ENCODE measurements around the gene ZNF493.

The ZNF493 gene

DNA sequence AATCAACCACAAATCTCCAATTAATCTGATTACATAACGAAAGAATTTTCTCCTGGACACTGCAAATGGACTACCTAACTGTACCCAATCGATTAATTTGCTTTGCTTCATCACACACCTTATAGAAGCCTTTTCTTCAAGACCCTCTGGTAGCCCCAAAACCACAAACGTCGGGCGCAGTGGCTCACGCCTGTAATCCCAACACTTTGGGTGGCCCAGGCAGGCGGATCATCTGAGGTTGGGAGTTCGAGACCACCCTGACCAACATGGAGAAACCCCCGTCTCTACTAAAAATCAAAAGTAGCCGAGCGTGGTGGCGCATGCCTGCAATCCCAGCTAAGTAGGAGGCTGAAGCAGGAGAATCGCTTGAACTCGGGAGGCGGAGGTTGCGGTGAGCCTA is 65.6 kb downstream of the ZNF493 start:
- DNase-seq (ENCODE audit: low spot score) (no peak), FAIRE-seq (no peak)

DNA sequence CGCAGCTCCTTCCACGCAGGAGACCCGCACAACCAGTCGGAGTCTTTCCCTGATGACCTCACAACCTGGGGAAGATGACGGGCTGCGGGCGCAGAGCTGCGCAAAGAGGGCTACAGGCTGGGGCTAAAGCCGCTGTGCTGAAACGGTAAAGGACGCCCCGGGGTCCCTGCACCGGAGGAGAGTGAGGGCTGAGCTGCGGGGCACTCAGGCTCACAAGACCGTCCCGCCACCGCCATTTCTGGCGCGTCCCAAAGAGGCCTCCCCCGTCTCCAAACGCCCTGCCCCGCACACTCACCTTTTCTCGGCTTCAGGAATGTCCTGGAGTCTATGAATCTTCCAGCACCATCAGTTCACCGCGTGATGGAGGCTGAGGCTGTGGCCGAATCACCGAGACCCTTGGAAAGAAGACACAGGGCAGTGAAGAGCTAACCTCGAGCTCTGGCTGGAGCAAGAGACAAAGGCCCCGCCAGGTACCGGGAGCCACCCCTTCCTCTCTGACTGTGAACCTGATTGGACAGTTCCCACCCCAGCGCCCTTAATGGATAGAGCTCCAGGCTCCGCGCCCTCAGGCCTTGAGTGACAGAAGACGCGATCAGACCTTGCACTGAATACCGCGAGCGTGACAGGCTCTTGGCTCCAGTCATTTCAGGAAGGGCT is 66.6 kb downstream of the ZNF493 start:
- DNase-seq (ENCODE audit: low spot score): no peak
- FAIRE-seq: no peak

DNA sequence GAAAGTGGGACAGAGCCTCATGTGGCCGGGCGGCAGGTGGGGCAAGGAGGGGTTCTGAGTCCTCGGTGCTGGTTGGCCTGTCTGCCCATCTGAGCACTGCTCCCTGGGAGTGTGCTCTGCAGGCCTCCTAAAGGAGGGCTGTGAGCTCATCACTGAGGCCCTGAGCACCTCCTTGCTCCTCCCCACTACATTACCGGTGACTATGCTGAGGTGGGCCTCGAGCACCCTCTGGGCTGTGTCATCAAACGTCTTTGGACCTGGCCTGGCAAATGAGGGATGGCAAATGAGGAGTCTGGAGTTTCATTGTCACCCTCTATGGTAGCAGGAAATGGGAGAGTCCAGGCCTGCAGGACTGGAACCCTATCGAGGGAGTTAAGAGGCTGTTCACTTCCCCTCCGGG is 69.7 kb downstream of the ZNF493 start:
- no peak for DNase-seq (ENCODE audit: low spot score)
- no peak for FAIRE-seq

DNA sequence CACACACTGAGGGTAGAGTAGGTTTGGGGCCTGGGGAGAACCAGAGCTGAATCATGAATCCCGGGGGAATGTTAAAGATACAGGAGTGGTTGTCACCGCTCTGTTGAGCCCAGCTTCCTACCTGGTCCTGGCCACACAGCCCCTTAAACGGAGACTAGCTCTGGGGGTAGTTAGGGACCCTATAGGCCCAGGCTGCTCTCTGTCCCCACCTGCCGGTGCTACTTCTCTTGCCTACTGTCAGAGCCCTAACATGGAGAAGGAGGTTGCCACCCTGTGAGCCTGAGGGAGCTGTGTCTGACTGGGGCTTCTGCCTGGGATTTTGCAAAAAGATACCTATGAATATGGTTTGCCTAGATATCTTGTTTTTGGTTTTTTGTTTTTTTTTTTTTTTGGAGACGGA is 71.9 kb downstream of the ZNF493 start:
- no peak for FAIRE-seq

DNA sequence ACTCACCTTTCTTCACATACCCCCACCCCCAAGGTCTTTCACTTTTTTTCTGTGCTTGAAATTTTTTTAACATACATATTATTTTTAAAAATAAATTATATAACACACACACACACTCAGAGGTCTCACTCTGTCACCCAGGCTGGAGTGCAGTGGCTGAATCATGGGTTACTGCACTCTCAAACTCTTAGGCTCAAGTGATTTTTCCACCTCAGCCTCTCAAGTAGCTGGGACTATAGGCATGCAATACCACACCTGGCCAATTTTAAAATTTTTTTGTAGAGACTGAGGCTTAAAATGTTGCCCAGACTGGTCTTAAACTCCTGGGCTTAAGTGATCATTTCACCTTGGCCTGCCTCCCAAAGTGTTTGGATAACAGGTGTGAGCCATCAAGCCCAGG is 75.6 kb downstream of the ZNF493 start:
- FAIRE-seq: no peak
- DNase-seq (ENCODE audit: low spot score): no peak

More for the DNA sequence above, 71.9 kb downstream of the ZNF493 start:
- no peak for DNase-seq (ENCODE audit: low spot score)

DNA sequence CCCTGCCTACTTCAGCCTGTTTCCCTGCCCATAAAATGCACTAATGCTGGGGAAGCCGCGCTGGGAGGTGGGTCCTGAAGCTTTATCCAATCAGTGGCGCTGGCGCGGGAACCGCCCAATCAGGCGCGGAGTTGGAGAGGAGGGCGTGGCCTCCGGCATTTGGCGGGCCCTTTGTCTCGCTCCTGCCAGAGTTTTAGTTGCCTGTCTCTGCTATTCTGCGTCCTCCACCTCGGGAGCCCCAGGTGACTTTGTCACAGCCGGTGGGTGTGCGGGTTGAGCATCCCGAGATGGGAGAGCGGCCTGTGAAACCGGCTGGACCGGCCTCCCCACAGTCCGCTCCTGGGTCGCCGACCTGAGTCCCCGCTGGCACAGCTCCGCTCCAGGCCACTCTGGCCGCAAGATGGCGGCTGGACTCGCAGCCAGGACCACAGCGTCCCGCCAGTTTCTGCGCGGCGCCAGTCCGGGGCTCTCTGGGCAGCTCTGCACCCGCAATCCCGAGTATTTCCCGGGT is 77.8 kb downstream of the ZNF493 start:
- no peak for FAIRE-seq
- no peak for DNase-seq (ENCODE audit: low spot score)

Measured in RCC 7860 (cell line).